K562 treated with DMSO at 1 percent for 24 hours (cell line): ENCODE results near the gene FRMD7. TPM values are rescaled to one million over a fixed set of nuclear protein-coding genes. Genes with fewer than 3 reads are reported as not detected.

ENCODE experiments used
- total RNA-seq: library from RNA; unstranded; fragments of 300-600 nt; gene quantifications from 2 replicates; pipeline ENCODE4 v1.2.3, GENCODE V29; 2022; ENCODE audit warnings: low read depth; ENCODE audit not compliant: insufficient read depth

The FRMD7 gene
- total RNA-seq, result not detected in 2 replicates

DNA sequence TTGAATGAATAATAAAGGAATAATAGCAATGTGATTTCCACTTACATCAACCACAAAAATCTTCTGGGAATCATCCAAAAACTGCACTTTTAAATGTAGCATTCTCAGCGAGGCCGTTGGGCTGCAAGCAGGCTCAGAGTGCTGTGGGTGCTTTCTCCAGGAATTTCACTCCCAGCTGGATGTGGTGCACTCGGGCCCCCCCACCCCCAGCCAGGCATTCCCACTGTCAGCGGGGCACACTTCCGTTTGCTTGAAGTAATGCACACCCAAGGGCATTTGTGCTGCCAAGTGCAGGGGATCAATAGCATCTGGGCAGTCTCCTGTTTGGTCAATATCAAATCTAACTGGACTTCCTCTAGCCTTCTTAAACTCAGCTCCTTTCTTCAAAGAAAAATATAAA lies at the start of gene FRMD7:
Gene FRMD7 (minus strand): TSS at position 278 of the 400 bp plus-strand sequence. CDS start 176 bp downstream, at position 102.

Other genes with a start within 250 kb of the FRMD7 start
- gene STK26, start 104.7 kb downstream of the FRMD7 start, total RNA-seq, result 18.7 and 20.7 TPM in 2 replicates
- gene RAP2C, start 91.4 kb upstream of the FRMD7 start, total RNA-seq, result 14.2 and 14.4 TPM in 2 replicates